ENCODE data around the gene ERCC6L.
"Not testable (repeated sequence)": the region's sequence is repeated elsewhere in the genome, so short reads cannot be mapped to it uniquely, and the experiment has no call there.

Gene ERCC6L

GRCh38 chrX:72236841-72237240 lies 2.0 kb downstream of the ERCC6L start:
- ATAC-seq (replicated peaks) (no peak), DNase-seq (no peak)
- Mint-ChIP-seq H3K27me3 (no peaks in the 10 kb centered on the region), H3K27ac (no peak overlapping the region), H3K36me3 (peaks cover 3 to 4% of the 10 kb centered on the region in 2 donors), H3K9me3 (no peaks in the 10 kb centered on the region), H3K4me3 (no peak overlapping the region), H3K4me1 (peaks cover 2 to 5% of the 10 kb centered on the region in 2 donors)

- Mint-ChIP-seq H3K9me3 (peaks cover 0 to 4% of the 10 kb centered on the region in 2 donors), H3K4me3 (no peak overlapping the region), H3K4me1 (no peaks in the 10 kb centered on the region), H3K36me3 (peaks cover 8 to 21% of the 10 kb centered on the region in 2 donors), H3K27ac (no peak overlapping the region), H3K27me3 (no peaks in the 10 kb centered on the region)
- DNase-seq (no peak), ATAC-seq (replicated peaks) (no peak)
Measured at GRCh38 chrX:72230290-72230689, 8.5 kb downstream of the ERCC6L start.

GRCh38 chrX:72220375-72220774 lies 18.5 kb downstream of the ERCC6L start:
- DNase-seq; ATAC-seq (replicated peaks); H3K9me3 Mint-ChIP-seq; H3K27me3 Mint-ChIP-seq; H3K4me1 Mint-ChIP-seq; H3K4me3 Mint-ChIP-seq; H3K27ac Mint-ChIP-seq: not testable (repeated sequence)
- H3K36me3 Mint-ChIP-seq = peaks cover 9 to 30% of the 10 kb centered on the region in 2 donors

DNA sequence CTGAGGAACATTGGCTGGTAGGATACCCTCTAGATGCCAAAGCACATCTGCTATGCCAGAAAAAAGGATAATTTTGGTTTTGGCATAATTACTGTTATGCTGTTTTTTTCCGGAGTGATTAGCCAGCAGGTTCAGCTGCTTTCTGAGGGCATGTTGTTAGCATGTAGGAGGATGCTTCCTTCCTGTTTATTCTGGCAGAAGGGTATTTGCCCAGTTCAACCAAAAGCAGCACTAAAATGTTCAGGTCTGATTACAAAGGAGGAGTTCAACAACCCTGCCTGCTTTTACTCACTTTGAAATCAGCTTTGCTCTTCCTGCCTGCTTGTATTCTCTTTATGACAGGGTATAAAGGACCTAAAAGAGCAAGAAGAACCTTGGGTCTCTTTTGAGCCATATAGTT lies 21.9 kb downstream of the ERCC6L start:
- Mint-ChIP-seq H3K27me3 (no peaks in the 10 kb centered on the region), H3K27ac (no peak overlapping the region), H3K36me3 (peaks cover 11 to 26% of the 10 kb centered on the region in 2 donors), H3K9me3 (no peaks in the 10 kb centered on the region), H3K4me1 (no peaks in the 10 kb centered on the region), H3K4me3 (no peak overlapping the region)
- ATAC-seq (replicated peaks) (no peak), DNase-seq (no peak)

DNA sequence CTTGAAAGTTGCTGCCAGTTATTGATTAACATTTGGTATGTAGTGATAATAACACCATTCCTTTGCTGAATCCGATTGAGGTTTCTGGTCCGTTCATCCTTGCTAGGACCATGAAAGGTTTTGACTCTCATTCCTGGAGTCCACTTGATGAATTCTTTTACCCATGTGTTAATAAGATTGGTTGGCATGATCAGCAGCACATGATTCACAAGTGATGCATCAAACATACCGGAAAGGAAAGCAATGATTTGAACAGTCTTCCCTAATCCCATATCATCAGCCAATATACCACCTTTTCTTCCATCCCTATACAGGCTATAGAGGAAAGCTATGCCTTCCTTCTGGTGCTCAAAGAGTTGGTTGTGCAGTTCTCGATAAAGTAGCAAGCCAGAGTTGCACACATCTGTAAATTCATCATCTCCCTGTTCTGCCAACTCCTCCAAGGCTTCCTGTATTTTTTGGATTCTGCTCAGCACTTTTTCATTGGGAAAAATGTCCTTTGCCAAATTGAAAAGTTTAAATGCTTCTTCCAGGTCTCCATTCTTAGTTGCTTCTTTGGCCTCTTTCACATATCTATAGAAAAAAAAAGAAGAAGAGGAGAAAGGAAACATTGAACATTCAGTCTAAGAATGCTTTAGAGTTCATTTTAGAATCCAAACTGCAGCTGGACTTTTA lies 30.6 kb downstream of the ERCC6L start:
- no peak overlapping the region for H3K27ac Mint-ChIP-seq
- DNase-seq (no peak), ATAC-seq (replicated peaks) (no peak)
- H3K27me3 Mint-ChIP-seq = no peaks in the 10 kb centered on the region
- no peaks in the 10 kb centered on the region for H3K9me3 Mint-ChIP-seq
- H3K4me1 Mint-ChIP-seq = no peaks in the 10 kb centered on the region
- H3K36me3 Mint-ChIP-seq = peaks cover 8 to 41% of the 10 kb centered on the region in 2 donors
- H3K4me3 Mint-ChIP-seq = no peak overlapping the region

GRCh38 chrX:72207366-72207765 lies 31.5 kb downstream of the ERCC6L start:
- no peak overlapping the region for H3K4me3 Mint-ChIP-seq
- no peaks in the 10 kb centered on the region for H3K4me1 Mint-ChIP-seq
- H3K9me3 Mint-ChIP-seq = no peaks in the 10 kb centered on the region
- no peak overlapping the region for H3K27ac Mint-ChIP-seq
- H3K36me3 Mint-ChIP-seq = peaks cover 8 to 41% of the 10 kb centered on the region in 2 donors
- H3K27me3 Mint-ChIP-seq = no peaks in the 10 kb centered on the region
- DNase-seq (no peak), ATAC-seq (replicated peaks) (no peak)

DNA sequence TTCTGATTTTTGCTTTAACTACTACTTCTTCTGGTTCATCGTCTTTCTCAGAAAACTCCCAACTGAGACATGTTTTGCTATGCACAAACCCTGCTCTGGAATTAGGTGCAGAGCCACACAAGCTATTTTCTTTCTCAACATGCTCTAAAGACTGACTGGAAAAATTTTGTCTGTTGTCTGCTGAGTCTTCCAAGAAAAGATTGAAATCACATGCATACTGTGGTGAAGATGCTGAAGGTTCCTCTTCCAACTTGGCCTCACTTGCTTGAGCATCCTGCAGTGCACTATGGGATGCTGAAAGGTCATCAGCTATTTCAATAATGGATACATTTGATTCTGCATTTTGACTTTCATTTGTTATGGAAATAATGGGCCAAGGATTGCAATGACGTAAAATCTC lies 33.1 kb downstream of the ERCC6L start:
- no peak for DNase-seq
- no peak for ATAC-seq (replicated peaks)
- no peak overlapping the region for H3K27ac Mint-ChIP-seq
- H3K27me3 Mint-ChIP-seq = no peaks in the 10 kb centered on the region
- H3K4me1 Mint-ChIP-seq = no peaks in the 10 kb centered on the region
- H3K4me3 Mint-ChIP-seq = no peak overlapping the region
- H3K36me3 Mint-ChIP-seq = peaks cover 8 to 36% of the 10 kb centered on the region in 2 donors
- no peaks in the 10 kb centered on the region for H3K9me3 Mint-ChIP-seq

DNA sequence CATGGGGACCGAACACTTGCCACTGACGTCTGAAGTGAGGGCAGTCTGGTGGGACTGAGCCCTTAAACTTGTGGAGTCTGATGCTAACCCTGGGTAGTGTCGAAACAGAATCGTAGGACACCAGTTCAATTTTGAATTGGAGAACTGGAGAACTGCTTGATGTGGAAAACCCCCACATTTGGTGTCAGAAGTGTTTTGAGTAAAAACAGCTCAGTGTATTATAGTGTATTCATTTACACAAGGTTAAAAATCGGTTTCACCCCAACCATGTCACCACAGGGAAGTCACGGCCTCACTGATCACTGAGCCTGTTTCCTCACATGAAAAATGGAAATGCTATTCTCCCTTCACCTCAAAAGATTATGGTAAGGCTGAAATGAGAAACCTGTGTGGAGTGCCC lies 35.4 kb downstream of the ERCC6L start:
- Mint-ChIP-seq H3K4me1 (no peaks in the 10 kb centered on the region), H3K36me3 (peaks cover 3 to 31% of the 10 kb centered on the region in 2 donors), H3K27ac (no peak overlapping the region), H3K4me3 (no peak overlapping the region), H3K27me3 (no peaks in the 10 kb centered on the region), H3K9me3 (no peaks in the 10 kb centered on the region)
- no peak for ATAC-seq (replicated peaks)
- no peak for DNase-seq

GRCh38 chrX:72202792-72203401 lies 35.9 kb downstream of the ERCC6L start:
- no peaks in the 10 kb centered on the region for H3K4me1 Mint-ChIP-seq
- H3K36me3 Mint-ChIP-seq = peaks cover 5 to 31% of the 10 kb centered on the region in 2 donors
- H3K4me3 Mint-ChIP-seq = no peak overlapping the region
- no peak overlapping the region for H3K27ac Mint-ChIP-seq
- DNase-seq (no peak), ATAC-seq (replicated peaks) (no peak)
- H3K9me3 Mint-ChIP-seq = no peaks in the 10 kb centered on the region
- H3K27me3 Mint-ChIP-seq = no peaks in the 10 kb centered on the region

GRCh38 chrX:72201836-72202536 lies 36.8 kb downstream of the ERCC6L start:
- H3K9me3 Mint-ChIP-seq = no peaks in the 10 kb centered on the region
- ATAC-seq (replicated peaks) (no peak), DNase-seq (no peak)

DNA sequence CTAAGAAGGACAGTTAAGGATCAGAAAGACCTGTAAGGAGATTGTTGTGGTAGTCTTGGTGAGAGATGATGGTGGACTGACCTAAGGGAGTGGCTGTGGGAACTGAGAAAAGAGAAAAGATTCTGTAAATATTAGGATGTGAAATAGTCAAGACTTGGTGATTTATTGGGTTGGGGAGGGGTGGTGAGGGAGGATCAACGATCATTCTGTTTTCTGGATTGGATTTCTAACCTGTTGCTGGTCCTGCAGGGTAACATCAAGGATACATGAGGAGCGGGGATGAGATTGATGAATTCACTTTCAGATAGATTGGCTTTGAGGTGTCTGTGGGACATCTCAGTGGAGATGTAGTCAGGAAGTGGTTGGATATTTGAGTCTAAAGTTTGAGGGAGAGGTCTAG lies 55.9 kb downstream of the ERCC6L start:
- Mint-ChIP-seq H3K4me1 (peaks cover 0 to 3% of the 10 kb centered on the region in 2 donors), H3K27ac (no peak overlapping the region), H3K27me3 (no peaks in the 10 kb centered on the region), H3K36me3 (peaks cover 0 to 4% of the 10 kb centered on the region in 2 donors), H3K9me3 (no peaks in the 10 kb centered on the region), H3K4me3 (no peak overlapping the region)
- ATAC-seq (replicated peaks) (no peak), DNase-seq (no peak)

More at GRCh38 chrX:72201836-72202536, 36.8 kb downstream of the ERCC6L start:
- Mint-ChIP-seq H3K36me3 (peaks cover 5 to 23% of the 10 kb centered on the region in 2 donors), H3K27ac (no peak overlapping the region), H3K27me3 (no peaks in the 10 kb centered on the region), H3K4me1 (no peaks in the 10 kb centered on the region), H3K4me3 (no peak overlapping the region)

- DNase-seq (peak; percentile 93), ATAC-seq (replicated peaks) (peak; percentile 94 to 95)
- no peak within 1 kb of the TSS for H3K4me3 Mint-ChIP-seq
- peaks cover 0 to 4% of the 10 kb centered on the region in 2 donors for H3K36me3 Mint-ChIP-seq
- H3K27ac Mint-ChIP-seq = no peak within 1 kb of the TSS
- no peaks in the 10 kb centered on the region for H3K9me3 Mint-ChIP-seq
- H3K27me3 Mint-ChIP-seq = no peaks in the 10 kb centered on the region
- H3K4me1 Mint-ChIP-seq = peaks cover 0 to 3% of the 10 kb centered on the region in 2 donors
Measured at GRCh38 chrX:72181178-72182125, 57.4 kb downstream of the ERCC6L start, which contains the start of gene PIN4. TSS of gene PIN4 (plus strand) at chrX:72181757. CDS start at chrX:72181786, 29 bp downstream.

GRCh38 chrX:72180539-72180938 lies 58.3 kb downstream of the ERCC6L start:
- DNase-seq = no peak
- ATAC-seq (replicated peaks) = no peak
- peaks cover 0 to 4% of the 10 kb centered on the region in 2 donors for H3K36me3 Mint-ChIP-seq
- H3K4me1 Mint-ChIP-seq = peaks cover 0 to 3% of the 10 kb centered on the region in 2 donors
- H3K27me3 Mint-ChIP-seq = no peaks in the 10 kb centered on the region
- no peak overlapping the region for H3K27ac Mint-ChIP-seq
- H3K9me3 Mint-ChIP-seq = no peaks in the 10 kb centered on the region
- H3K4me3 Mint-ChIP-seq = no peak overlapping the region

- Mint-ChIP-seq H3K27me3 (no peaks in the 10 kb centered on the region), H3K4me3 (no peak overlapping the region)
- ATAC-seq (replicated peaks) = no peak
Measured at GRCh38 chrX:72176981-72177380, 61.8 kb downstream of the ERCC6L start.

More at GRCh38 chrX:72176981-72177380, 61.8 kb downstream of the ERCC6L start:
- DNase-seq = no peak
- H3K4me1 Mint-ChIP-seq = no peaks in the 10 kb centered on the region
- H3K27ac Mint-ChIP-seq = no peak overlapping the region
- H3K9me3 Mint-ChIP-seq = no peaks in the 10 kb centered on the region
- no peaks in the 10 kb centered on the region for H3K36me3 Mint-ChIP-seq
